Measurements from ENCODE around the gene FRMPD2. TPM values are rescaled to one million over a fixed set of nuclear protein-coding genes. Genes with fewer than 3 reads are reported as not detected.

The FRMPD2 gene
- total RNA-seq, 1 experiment from 2014 or later: 1.3 TPM

- no peaks in the 10 kb centered on the region for H3K9me3 Mint-ChIP-seq (ENCODE audit: unreplicated experiment)
- no TSS peak for BruUV-seq (replicated peaks)
- CTCF ChIA-PET: interaction anchor here (0.6 to 1.4 kb wide), 6 partner anchors 8 to 194 kb away, joined by 3 to 5 read pairs (median 4); no protein-coding TSS in a partner anchor
- H3K4me3 Mint-ChIP-seq (ENCODE audit: unreplicated experiment): no peak overlapping the region
- no peaks in the 10 kb centered on the region for H3K27me3 Mint-ChIP-seq (ENCODE audit: insufficient read depth, unreplicated experiment)
- intact Hi-C loops (cut with micrococcal nuclease): loop anchor here (10.0 kb wide), 1 partner anchor 99 kb away; no protein-coding TSS in a partner anchor
- no peaks in the 10 kb centered on the region for H3K4me1 Mint-ChIP-seq (ENCODE audit: insufficient read depth, unreplicated experiment)
- POLR2A ChIA-PET: interaction anchor here (1.0 to 1.8 kb wide), 3 partner anchors 9 to 17 kb away, joined by 3 to 5 read pairs (median 5); partner anchors contain the start of gene MAPK8
- TF ChIP-seq CTCF (IDR thresholded peaks at IDR 0.05; ENCODE audit: unreplicated experiment): no peak
- no peak for DNase-seq (ENCODE audit: unreplicated experiment)
- H3K27ac Mint-ChIP-seq (ENCODE audit: low read depth, unreplicated experiment): no peak overlapping the region
- no peaks in the 10 kb centered on the region for H3K36me3 Mint-ChIP-seq (ENCODE audit: insufficient read depth, unreplicated experiment)
Measured at GRCh38 chr10:48316236-48316635, 41.7 kb upstream of the FRMPD2 start.

- CTCF ChIA-PET: interaction anchor here (0.6 to 0.8 kb wide), 2 partner anchors 22 to 50 kb away, joined by 3 to 4 read pairs; no protein-coding TSS in a partner anchor
- peaks cover 7% of the 10 kb centered on the region for H3K4me1 Mint-ChIP-seq (ENCODE audit: insufficient read depth, unreplicated experiment)
- no peak overlapping the region for H3K4me3 Mint-ChIP-seq (ENCODE audit: unreplicated experiment)
- TF ChIP-seq CTCF (IDR thresholded peaks at IDR 0.05; ENCODE audit: unreplicated experiment): no peak
- POLR2A ChIA-PET: interaction anchor here (0.7 kb wide), 1 partner anchor 63 kb away, joined by 5 read pairs; no protein-coding TSS in a partner anchor
- no TSS peak for BruUV-seq (replicated peaks)
- H3K9me3 Mint-ChIP-seq (ENCODE audit: unreplicated experiment): no peaks in the 10 kb centered on the region
- intact Hi-C loops (cut with micrococcal nuclease): loop anchor here (10.0 kb wide), 1 partner anchor 101 kb away; no protein-coding TSS in a partner anchor
- no peak overlapping the region for H3K27ac Mint-ChIP-seq (ENCODE audit: low read depth, unreplicated experiment)
- H3K27me3 Mint-ChIP-seq (ENCODE audit: insufficient read depth, unreplicated experiment): no peaks in the 10 kb centered on the region
- no peaks in the 10 kb centered on the region for H3K36me3 Mint-ChIP-seq (ENCODE audit: insufficient read depth, unreplicated experiment)
- no peak for DNase-seq (ENCODE audit: unreplicated experiment)
Measured at GRCh38 chr10:48314107-48314506, 39.6 kb upstream of the FRMPD2 start.

GRCh38 chr10:48309711-48310226, 35.3 kb upstream of the FRMPD2 start:
- Mint-ChIP-seq H3K4me3 (ENCODE audit: unreplicated experiment) (no peak overlapping the region), H3K27me3 (ENCODE audit: insufficient read depth, unreplicated experiment) (no peaks in the 10 kb centered on the region), H3K27ac (ENCODE audit: low read depth, unreplicated experiment) (no peak overlapping the region), H3K9me3 (ENCODE audit: unreplicated experiment) (no peaks in the 10 kb centered on the region), H3K4me1 (ENCODE audit: insufficient read depth, unreplicated experiment) (peaks cover 23% of the 10 kb centered on the region), H3K36me3 (ENCODE audit: insufficient read depth, unreplicated experiment) (no peaks in the 10 kb centered on the region)
- ChIA-PET POLR2A (interaction anchor here (1.1 to 2.5 kb wide), 4 partner anchors 9 to 24 kb away, joined by 4 to 15 read pairs (median 6); no protein-coding TSS in a partner anchor), CTCF (interaction anchor here (0.6 to 6.2 kb wide), 27 partner anchors 11 to 351 kb away, joined by 3 to 48 read pairs (median 4); no protein-coding TSS in a partner anchor)
- BruUV-seq (replicated peaks): no TSS peak
- DNase-seq (ENCODE audit: unreplicated experiment): peak; percentile 38
- peak; percentile 26 for TF ChIP-seq CTCF (IDR thresholded peaks at IDR 0.05; ENCODE audit: unreplicated experiment)
- intact Hi-C loops (cut with micrococcal nuclease): loop anchor here (10.0 kb wide), 1 partner anchor 105 kb away; no protein-coding TSS in a partner anchor

- H3K4me1 Mint-ChIP-seq (ENCODE audit: insufficient read depth, unreplicated experiment): peaks cover 23% of the 10 kb centered on the region
- intact Hi-C loops (cut with micrococcal nuclease): no loop called here
- POLR2A ChIA-PET: interaction anchor here (0.8 to 2.3 kb wide), 5 partner anchors 16 to 110 kb away, joined by 3 to 9 read pairs (median 5); no protein-coding TSS in a partner anchor
- no peaks in the 10 kb centered on the region for H3K9me3 Mint-ChIP-seq (ENCODE audit: unreplicated experiment)
- no TSS peak for BruUV-seq (replicated peaks)
- DNase-seq (ENCODE audit: unreplicated experiment): no peak
- no peak for TF ChIP-seq CTCF (IDR thresholded peaks at IDR 0.05; ENCODE audit: unreplicated experiment)
- CTCF ChIA-PET: interaction anchor here (0.6 to 6.2 kb wide), 6 partner anchors 8 to 854 kb away, joined by 3 to 48 read pairs (median 4); no protein-coding TSS in a partner anchor
- peak overlapping the region; percentile 75 for H3K4me3 Mint-ChIP-seq (ENCODE audit: unreplicated experiment)
- no peaks in the 10 kb centered on the region for H3K36me3 Mint-ChIP-seq (ENCODE audit: insufficient read depth, unreplicated experiment)
- no peaks in the 10 kb centered on the region for H3K27me3 Mint-ChIP-seq (ENCODE audit: insufficient read depth, unreplicated experiment)
- no peak overlapping the region for H3K27ac Mint-ChIP-seq (ENCODE audit: low read depth, unreplicated experiment)
Measured at GRCh38 chr10:48307711-48308018, 33.2 kb upstream of the FRMPD2 start.

All from MCF 10A (cell line).